H1 (cell line): Measurements from ENCODE around the gene APH1B. TPM values are rescaled to one million over a fixed set of nuclear protein-coding genes. Genes with fewer than 3 reads are reported as not detected.

Experiments
- CTCF ChIA-PET: fragments of 300-600 bp; sonication (Branson Sonifier 250); formaldehyde crosslinking; loops from one replicate; lab custom pipeline; 2021; ENCODE audit not compliant: partially characterized antibody; lab: Charles Lee
- POLR2A ChIA-PET: fragments of 300-600 bp; sonication (Branson Sonifier 250); formaldehyde crosslinking; loops from one replicate; lab custom pipeline; 2021; ENCODE audit warnings: inconsistent platforms; ENCODE audit not compliant: partially characterized antibody; lab: Charles Lee
- DNase-seq, 2 experiments: peaks; one replicate each; pipeline versions ENCODE4 v3.0.0 to v3.0.0-alpha.2; 2010 to 2022; ENCODE audit warnings: low spot score in 2 of 2, low read depth in 1 of 2, mixed read lengths in 1 of 2
- FAIRE-seq: peaks from 2 replicates; lab custom pipeline; 2011; peaks lifted over from hg19 to GRCh38; lab: Jason Lieb, UNC
- H2AFZ ChIP-seq: 2 replicates; pipeline ENCODE4 v1.8.1; 2012; ENCODE audit warnings: low read length, inconsistent platforms
- H2AK5ac ChIP-seq: 2 replicates; pipeline ENCODE4 v1.6.1; 2013; ENCODE audit warnings: low read depth, low read length
- H2BK120ac ChIP-seq: replicated peaks from 2 replicates; pipeline ENCODE3; 2013; ENCODE audit warnings: low read depth, low read length, inconsistent platforms
- H2BK12ac ChIP-seq: 2 replicates; pipeline ENCODE4 v1.6.1; 2013; ENCODE audit warnings: low read depth, low read length
- H2BK15ac ChIP-seq: 2 replicates; pipeline ENCODE4 v1.6.1; 2013; ENCODE audit warnings: low read length
- H2BK20ac ChIP-seq: 2 replicates; pipeline ENCODE4 v1.6.1; 2013; ENCODE audit warnings: low read length
- H2BK5ac ChIP-seq: 2 replicates; pipeline ENCODE4 v1.6.1; 2013; ENCODE audit warnings: low read depth, low read length
- H3K14ac ChIP-seq: 2 replicates; pipeline ENCODE4 v1.6.1; 2013; ENCODE audit warnings: inconsistent platforms; ENCODE audit not compliant: insufficient read length
- H3K18ac ChIP-seq: 2 replicates; pipeline ENCODE4 v1.6.1; 2013; ENCODE audit warnings: low read length; ENCODE audit errors: extremely low read depth
- H3K23ac ChIP-seq: 2 replicates; pipeline ENCODE4 v1.6.1; 2013; ENCODE audit warnings: inconsistent platforms; ENCODE audit not compliant: insufficient read length
- H3K23me2 ChIP-seq: 2 replicates; pipeline ENCODE4 v1.6.1; 2013; ENCODE audit warnings: low read depth, low read length
- H3K27ac ChIP-seq: 2 replicates; pipeline ENCODE4 v1.6.1; 2011; ENCODE audit warnings: low read depth, low read length, inconsistent platforms
- H3K27me3 ChIP-seq, 4 experiments: replicated peaks in 1 of 4; 1 replicate in 1 of 4; 2 replicates in 3 of 4; pipeline versions ENCODE4 v1.6.1 to v1.8.1; 2011 to 2013; ENCODE audit warnings: low read length in 3 of 4, mild to moderate bottlenecking in 3 of 4, inconsistent platforms in 2 of 4, mixed read lengths in 2 of 4, moderate library complexity in 1 of 4; ENCODE audit not compliant: control insufficient read depth in 3 of 4, insufficient read depth in 3 of 4; ENCODE audit errors: extremely low read depth in 1 of 4
- H3K36me3 ChIP-seq, 4 experiments: 2 replicates each; pipeline versions ENCODE4 v1.6.1 to v1.8.1; 2011 to 2013; ENCODE audit warnings: mild to moderate bottlenecking in 4 of 4, low read length in 3 of 4, moderate library complexity in 2 of 4, control low read depth in 1 of 4, inconsistent platforms in 1 of 4; ENCODE audit not compliant: insufficient read depth in 4 of 4, control insufficient read depth in 2 of 4
- H3K4ac ChIP-seq: replicated peaks from 2 replicates; pipeline ENCODE3; 2013; ENCODE audit warnings: low read length, low read depth, mixed read lengths, inconsistent platforms; ENCODE audit not compliant: insufficient read length
- H3K4me1 ChIP-seq, 4 experiments: replicated peaks in 1 of 4; 1 replicate in 1 of 4; 2 replicates in 3 of 4; pipeline versions ENCODE4 v1.6.1 to v1.8.1; 2011 to 2013; ENCODE audit warnings: low read length in 3 of 4, inconsistent platforms in 2 of 4, mixed read lengths in 1 of 4; ENCODE audit not compliant: insufficient read depth in 4 of 4, control insufficient read depth in 3 of 4
- H3K4me2 ChIP-seq, 2 experiments: 2 replicates each; pipeline versions ENCODE4 v1.6.1 to v1.8.1; 2011 to 2013; ENCODE audit warnings: low read depth in 2 of 2, low read length in 2 of 2, control low read depth in 1 of 2, inconsistent platforms in 1 of 2, mild to moderate bottlenecking in 1 of 2; ENCODE audit not compliant: insufficient read depth in 1 of 2
- H3K4me3 ChIP-seq, 4 experiments: fragments of 200-600, 300-600 bp in 1 of 4; sonication (generic), shearing (Covaris generic), sonication (Bioruptor Twin) in 1 of 4; 2 replicates each; pipeline versions ENCODE4 v1.5.1 to v1.8.1; 2011 to 2016; ENCODE audit warnings: low read length in 4 of 4, low read depth in 3 of 4, control low read depth in 2 of 4, inconsistent platforms in 2 of 4, mild to moderate bottlenecking in 2 of 4, mixed read lengths in 1 of 4, moderate library complexity in 1 of 4; ENCODE audit not compliant: insufficient read depth in 2 of 4; ENCODE audit errors: extremely low read depth in 1 of 4
- H3K56ac ChIP-seq: replicated peaks from 2 replicates; pipeline ENCODE3; 2013; ENCODE audit warnings: low read depth, mild to moderate bottlenecking, mixed read lengths, low read length, inconsistent platforms; ENCODE audit not compliant: insufficient read length
- H3K79me1 ChIP-seq: 2 replicates; pipeline ENCODE4 v1.6.1; 2013; ENCODE audit warnings: low read depth, low read length, control low read depth
- H3K79me2 ChIP-seq, 2 experiments: 2 replicates each; pipeline versions ENCODE4 v1.6.1 to v1.8.1; 2012 to 2013; ENCODE audit warnings: low read length in 2 of 2, mild to moderate bottlenecking in 2 of 2, inconsistent platforms in 1 of 2; ENCODE audit not compliant: insufficient read depth in 2 of 2, control insufficient read depth in 1 of 2
- H3K9ac ChIP-seq, 4 experiments: replicated peaks in 1 of 4; 1 replicate in 1 of 4; 2 replicates in 3 of 4; pipeline versions ENCODE4 v1.6.1 to v1.8.1; 2011 to 2013; ENCODE audit warnings: low read depth in 3 of 4, low read length in 3 of 4, control low read depth in 2 of 4, mild to moderate bottlenecking in 2 of 4, moderate library complexity in 2 of 4, inconsistent platforms in 1 of 4; ENCODE audit errors: extremely low read depth in 1 of 4
- H3K9me3 ChIP-seq, 2 experiments: 2 replicates each; pipeline versions ENCODE4 v1.6.1 to v1.8.1; 2012 to 2013; ENCODE audit warnings: mild to moderate bottlenecking in 2 of 2, moderate library complexity in 2 of 2, control low read depth in 1 of 2, inconsistent platforms in 1 of 2, low read depth in 1 of 2, low read length in 1 of 2, mixed read lengths in 1 of 2; ENCODE audit not compliant: insufficient read depth in 2 of 2
- H4K20me1 ChIP-seq, 2 experiments: replicated peaks in 1 of 2; 2 replicates each; pipeline versions ENCODE3 to v1.8.1; 2011 to 2013; ENCODE audit warnings: inconsistent platforms in 2 of 2, low read length in 2 of 2, mild to moderate bottlenecking in 1 of 2; ENCODE audit not compliant: insufficient read depth in 2 of 2, control insufficient read depth in 1 of 2
- H4K5ac ChIP-seq: 2 replicates; pipeline ENCODE4 v1.6.1; 2013; ENCODE audit warnings: low read length, low read depth, mixed read lengths, inconsistent platforms; ENCODE audit not compliant: insufficient read length
- H4K8ac ChIP-seq: 2 replicates; pipeline ENCODE4 v1.8.0; 2013; ENCODE audit warnings: mild to moderate bottlenecking, moderate library complexity, low read length, inconsistent platforms; ENCODE audit not compliant: insufficient read depth; ENCODE audit errors: extremely low read depth
- H4K91ac ChIP-seq: replicated peaks from 2 replicates; pipeline ENCODE3; 2013; ENCODE audit warnings: low read length, mixed read lengths, inconsistent platforms; ENCODE audit not compliant: insufficient read length
- CEBPB ChIP-seq: IDR thresholded peaks from 2 replicates; pipeline ENCODE4 v1.6.1; 2012; ENCODE audit warnings: low read depth, low read length
- JUND ChIP-seq: IDR thresholded peaks from 2 replicates; pipeline ENCODE4 v1.6.1; 2011; ENCODE audit warnings: mild to moderate bottlenecking, improper control_type of control experiment, low read length
- RAD21 ChIP-seq, 2 experiments: IDR thresholded peaks in 1 of 2; conservative IDR thresholded peaks in 1 of 2; 2 replicates each; pipeline ENCODE4 v1.6.1; 2011; ENCODE audit warnings: low read depth in 2 of 2, low read length in 2 of 2, improper control_type of control experiment in 1 of 2, inconsistent platforms in 1 of 2, mild to moderate bottlenecking in 1 of 2, moderate library complexity in 1 of 2
- SIN3A ChIP-seq, 2 experiments: IDR thresholded peaks in 1 of 2; conservative IDR thresholded peaks in 1 of 2; 2 replicates each; pipeline ENCODE4 v1.6.1; 2011 to 2012; ENCODE audit warnings: low read length in 2 of 2, improper control_type of control experiment in 1 of 2, low read depth in 1 of 2, mild to moderate bottlenecking in 1 of 2
- WGBS, 2 experiments: shearing (Covaris generic) in 1 of 2; methylation state at CpG; one replicate each; pipeline versions ENCODE4 v1.1.6 to v1.1.7; 2013 to 2015; ENCODE audit warnings: low lambda C conversion rate in 2 of 2, mixed read lengths in 2 of 2, inconsistent platforms in 1 of 2, low coverage in 1 of 2, missing lambda C conversion rate in 1 of 2; ENCODE audit not compliant: insufficient replicate concordance in 2 of 2, insufficient coverage in 1 of 2, insufficient read length in 1 of 2; ENCODE audit errors: extremely low coverage in 1 of 2, missing lambda C conversion rate in 1 of 2; 5-methylcytosine and 5-hydroxymethylcytosine counted together
- polyA plus RNA-seq, 7 experiments: library from polyadenylated mRNA; depleted of rRNA in 3 of 7; stranded (reverse) in 5 of 7; unstranded in 2 of 7; fragments of >200 nt in 5 of 7; fragments of 200-250 nt in 2 of 7; gene quantifications; 1 replicate in 5 of 7; 2 replicates in 1 of 7; 4 replicates in 1 of 7; pipeline versions ENCODE4 v1.2.1 to v1.2.3, GENCODE V29; 2011 to 2013; ENCODE audit warnings: missing spikeins in 2 of 7, mixed read lengths in 2 of 7
- total RNA-seq: library from RNA; stranded (reverse); fragmentation: NEBNext Ultra II Directional; extraction: Animal tissue kit (Norgen Biotek cat#: 25700); gene quantifications from 2 replicates; pipeline ENCODE4 v1.2.1, GENCODE V29; 2021

APH1B gene
- total and polyA plus RNA-seq, 2 of the 8 experiments (the other 6 are each of a cell fraction or from before 2014, with no cell fraction given) = 11.5 to 22.9 TPM

GRCh38 chr15:63334821-63335220 lies 57.4 kb downstream of the APH1B start:
- 64% methylated on average over 2 of the region's 2 CpGs; no CpG with 5 or more reads in 1 of the 2 experiments for WGBS, 2 experiments
- TF ChIP-seq JUND = no peak
- TF ChIP-seq CEBPB = no peak
- TF ChIP-seq RAD21 (IDR thresholded peaks at IDR 0.05 in 1 of 2, conservative IDR thresholded peaks at IDR 0.05 in 1 of 2; ENCODE audit: low read depth in 2 of 2, low read length in 2 of 2) = no peak
- no peak for TF ChIP-seq SIN3A (conservative IDR thresholded peaks at IDR 0.05 in 1 of 2, IDR thresholded peaks at IDR 0.05 in 1 of 2; ENCODE audit: low read depth in 1 of 2, low read length in 2 of 2)

More at GRCh38 chr15:63334821-63335220, 57.4 kb downstream of the APH1B start:
- Histone ChIP-seq H3K79me2 (no peaks in the 10 kb centered on the region), H3K4me2 (no peak overlapping the region), H3K27me3 (no peaks in the 10 kb centered on the region; a peak in 1 of 7 replicates), H3K4ac (no peak overlapping the region), H3K23ac (no peak overlapping the region), H3K14ac (no peak overlapping the region), H3K4me3 (no peak overlapping the region), H4K8ac (no peak overlapping the region), H2BK15ac (no peak overlapping the region), H3K9me3 (no peaks in the 10 kb centered on the region), H2BK20ac (no peak overlapping the region), H3K79me1 (no peaks in the 10 kb centered on the region), H3K4me1 (peaks cover 5 to 14% (median 11%) of the 10 kb centered on the region in 4 experiments), H3K36me3 (no peaks in the 10 kb centered on the region), H3K56ac (no peak overlapping the region), H3K18ac (no peak overlapping the region), H2AK5ac (no peak overlapping the region), H3K23me2 (no peaks in the 10 kb centered on the region), H4K91ac (no peak overlapping the region), H2BK12ac (no peak overlapping the region), H3K9ac (no peak overlapping the region), H3K27ac (no peak overlapping the region), H2BK120ac (no peak overlapping the region), H4K20me1 (no peaks in the 10 kb centered on the region), H2AFZ (no peak overlapping the region), H4K5ac (no peak overlapping the region), H2BK5ac (no peak overlapping the region)
- FAIRE-seq = no peak
- POLR2A ChIA-PET = no interaction called here
- no peak for DNase-seq
- CTCF ChIA-PET = no interaction called here
